SK-N-SH treated with all-trans-retinoic acid at 6 μM for 48 hours (cell line): Measurements from ENCODE around the gene AGO1.

ENCODE experiments used
- ATAC-seq: fragments of 200-7000 bp; cut with Tn5 transposase; 3 replicates; pipeline ENCODE4 v1.9.1; 2020; ENCODE audit warnings: mild to moderate bottlenecking, moderate library complexity
- ARNTL ChIP-seq: fragments of 450-650 bp; formaldehyde crosslinking; IDR thresholded peaks from 2 replicates; pipeline ENCODE4 v1.5.0; 2020; ENCODE audit warnings: low read depth, mild to moderate bottlenecking, moderate library complexity, borderline replicate concordance
- BACH2 ChIP-seq: fragments of 250-450 bp; sonication (Bioruptor Pico); IDR thresholded peaks from 2 replicates; pipeline ENCODE4 v1.9.0; 2021; ENCODE audit warnings: mild to moderate bottlenecking, borderline replicate concordance
- CSDC2 ChIP-seq: fragments of 250-450 bp; sonication (Bioruptor Pico); IDR thresholded peaks from 2 replicates; pipeline ENCODE4 v1.5.0; 2020; ENCODE audit warnings: mild to moderate bottlenecking, moderate library complexity
- ESRRG ChIP-seq: fragments of 250-450 bp; sonication (Bioruptor Pico); IDR thresholded peaks from 2 replicates; pipeline ENCODE4 v1.6.1; 2021; ENCODE audit warnings: mild to moderate bottlenecking
- GLIS3 ChIP-seq: fragments of 250-450 bp; sonication (Bioruptor Pico); IDR thresholded peaks from 2 replicates; pipeline ENCODE4 v1.5.0; 2020; ENCODE audit warnings: mild to moderate bottlenecking, moderate library complexity
- ISL1 ChIP-seq: fragments of 250-450 bp; sonication (Bioruptor Pico); IDR thresholded peaks from 2 replicates; pipeline ENCODE4 v2.1.2; 2022; ENCODE audit warnings: mild to moderate bottlenecking, moderate library complexity
- OSR1 ChIP-seq: fragments of 250-450 bp; sonication (Bioruptor Pico); IDR thresholded peaks from 2 replicates; pipeline ENCODE4 v1.8.0; 2022; ENCODE audit warnings: moderate library complexity, mild to moderate bottlenecking, inconsistent platforms
- PPARA ChIP-seq: fragments of 250-450 bp; sonication (Bioruptor Pico); IDR thresholded peaks from 2 replicates; pipeline ENCODE4 v1.5.0; 2020; ENCODE audit warnings: mild to moderate bottlenecking, borderline replicate concordance
- RARB ChIP-seq: fragments of 250-450 bp; sonication (Bioruptor Pico); IDR thresholded peaks from 2 replicates; pipeline ENCODE4 v1.8.0; 2021; ENCODE audit warnings: mild to moderate bottlenecking, moderate library complexity
- SNAI2 ChIP-seq: fragments of 250-450 bp; sonication (Bioruptor Pico); IDR thresholded peaks from 2 replicates; pipeline ENCODE4 v1.5.0; 2020; ENCODE audit warnings: mild to moderate bottlenecking, moderate library complexity
- TCF4 ChIP-seq: fragments of 250-450 bp; sonication (Bioruptor Pico); IDR thresholded peaks from 2 replicates; pipeline ENCODE4 v1.8.0; 2021; ENCODE audit warnings: mild to moderate bottlenecking, moderate library complexity, borderline replicate concordance
- TOX ChIP-seq: fragments of 250-450 bp; sonication (Bioruptor Pico); IDR thresholded peaks from 2 replicates; pipeline ENCODE4 v1.8.0; 2021; ENCODE audit warnings: mild to moderate bottlenecking, moderate library complexity, borderline replicate concordance
- ZC3H10 ChIP-seq: fragments of 250-450 bp; sonication (Bioruptor Pico); IDR thresholded peaks from 2 replicates; pipeline ENCODE4 v1.5.1; 2021; ENCODE audit warnings: mild to moderate bottlenecking, moderate library complexity
- ZFP3 ChIP-seq: fragments of 250-450 bp; sonication (Bioruptor Pico); IDR thresholded peaks from 2 replicates; pipeline ENCODE4 v1.5.0; 2020; ENCODE audit warnings: mild to moderate bottlenecking, moderate library complexity
- ZFP30 ChIP-seq: fragments of 450-650 bp; formaldehyde crosslinking; IDR thresholded peaks from 2 replicates; pipeline ENCODE4 v1.5.0; 2022; ENCODE audit warnings: mild to moderate bottlenecking, moderate library complexity
- ZNF565 ChIP-seq: fragments of 450-650 bp; formaldehyde crosslinking; conservative IDR thresholded peaks from 2 replicates; pipeline ENCODE4 v1.5.0; 2020; ENCODE audit warnings: low read depth, mild to moderate bottlenecking, moderate library complexity
- ZNF70 ChIP-seq: fragments of 450-650 bp; formaldehyde crosslinking; IDR thresholded peaks from 2 replicates; pipeline ENCODE4 v1.5.0; 2020; ENCODE audit warnings: mild to moderate bottlenecking, moderate library complexity
- ZNF8 ChIP-seq: fragments of 450-650 bp; formaldehyde crosslinking; IDR thresholded peaks from 2 replicates; pipeline ENCODE4 v1.5.0; 2020; ENCODE audit warnings: mild to moderate bottlenecking, moderate library complexity
- TF ChIP-seq, protein P1 (sequence below): fragments of 250-450 bp; sonication (Bioruptor Pico); IDR thresholded peaks from 2 replicates; pipeline ENCODE4 v1.8.0; 2021; ENCODE audit warnings: low read depth, mild to moderate bottlenecking, moderate library complexity, borderline replicate concordance
- TF ChIP-seq, protein P2 (sequence below): fragments of 250-450 bp; sonication (Bioruptor Pico); IDR thresholded peaks from 2 replicates; pipeline ENCODE4 v1.8.0; 2020; ENCODE audit warnings: mild to moderate bottlenecking, moderate library complexity, borderline replicate concordance
- TF ChIP-seq, protein P3 (sequence below): fragments of 250-450 bp; sonication (Bioruptor Pico); IDR thresholded peaks from 2 replicates; pipeline ENCODE4 v1.5.1; 2020; ENCODE audit warnings: low read depth, mild to moderate bottlenecking, moderate library complexity
- TF ChIP-seq, protein P4 (sequence below): fragments of 250-450 bp; sonication (Bioruptor Pico); IDR thresholded peaks from 2 replicates; pipeline ENCODE4 v1.5.0; 2020; ENCODE audit warnings: mild to moderate bottlenecking, moderate library complexity

AGO1 gene

DNA sequence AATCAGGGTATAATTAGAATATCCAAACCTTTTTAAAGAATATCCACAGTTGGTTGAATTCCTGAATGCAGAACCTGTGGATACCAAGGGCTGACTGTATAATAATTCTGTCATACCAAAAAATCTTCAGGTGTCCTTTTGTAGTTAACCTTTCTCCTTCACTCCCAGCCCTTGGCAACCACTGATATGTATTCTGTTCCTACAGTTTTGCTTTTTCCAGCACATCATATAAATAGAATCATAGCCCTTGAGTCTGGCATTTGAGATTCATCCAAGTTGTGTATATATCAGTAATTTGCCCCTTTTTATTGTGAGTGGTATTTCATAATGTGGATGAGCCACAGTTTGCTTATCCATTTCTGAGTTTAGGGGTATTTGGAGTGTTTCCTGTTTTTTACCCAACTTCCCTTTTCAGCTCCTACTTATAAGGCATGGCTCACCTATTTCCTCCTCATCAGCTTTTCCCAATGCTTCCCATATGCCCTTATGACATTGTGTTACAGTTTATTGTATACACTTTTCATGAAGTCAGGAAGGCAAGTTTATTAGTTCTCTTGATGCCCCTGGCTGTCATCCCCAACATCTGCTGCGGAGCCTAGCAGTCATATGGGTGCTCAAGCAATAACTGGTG is 35.0 kb upstream of the AGO1 start:
- no peak for TF ChIP-seq RARB (CRISPR knock-in tag)
- TF ChIP-seq ZNF565 (CRISPR knock-in tag), result no peak
- no peak for TF ChIP-seq ISL1 (CRISPR knock-in tag)
- TF ChIP-seq BACH2 (CRISPR knock-in tag), result no peak
- no peak for TF ChIP-seq ZFP30 (CRISPR knock-in tag)
- TF ChIP-seq, protein P1, sequence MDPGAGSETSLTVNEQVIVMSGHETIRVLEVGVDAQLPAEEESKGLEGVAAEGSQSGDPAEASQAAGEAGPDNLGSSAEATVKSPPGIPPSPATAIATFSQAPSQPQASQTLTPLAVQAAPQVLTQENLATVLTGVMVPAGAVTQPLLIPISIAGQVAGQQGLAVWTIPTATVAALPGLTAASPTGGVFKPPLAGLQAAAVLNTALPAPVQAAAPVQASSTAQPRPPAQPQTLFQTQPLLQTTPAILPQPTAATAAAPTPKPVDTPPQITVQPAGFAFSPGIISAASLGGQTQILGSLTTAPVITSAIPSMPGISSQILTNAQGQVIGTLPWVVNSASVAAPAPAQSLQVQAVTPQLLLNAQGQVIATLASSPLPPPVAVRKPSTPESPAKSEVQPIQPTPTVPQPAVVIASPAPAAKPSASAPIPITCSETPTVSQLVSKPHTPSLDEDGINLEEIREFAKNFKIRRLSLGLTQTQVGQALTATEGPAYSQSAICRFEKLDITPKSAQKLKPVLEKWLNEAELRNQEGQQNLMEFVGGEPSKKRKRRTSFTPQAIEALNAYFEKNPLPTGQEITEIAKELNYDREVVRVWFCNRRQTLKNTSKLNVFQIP (CRISPR knock-in tag), result no peak
- no peak for TF ChIP-seq TOX (CRISPR knock-in tag)
- no peak for TF ChIP-seq GLIS3 (CRISPR knock-in tag)
- TF ChIP-seq TCF4 (CRISPR knock-in tag), result no peak
- TF ChIP-seq, all 23 proteins: peak for 0
- no peak for ATAC-seq

DNA sequence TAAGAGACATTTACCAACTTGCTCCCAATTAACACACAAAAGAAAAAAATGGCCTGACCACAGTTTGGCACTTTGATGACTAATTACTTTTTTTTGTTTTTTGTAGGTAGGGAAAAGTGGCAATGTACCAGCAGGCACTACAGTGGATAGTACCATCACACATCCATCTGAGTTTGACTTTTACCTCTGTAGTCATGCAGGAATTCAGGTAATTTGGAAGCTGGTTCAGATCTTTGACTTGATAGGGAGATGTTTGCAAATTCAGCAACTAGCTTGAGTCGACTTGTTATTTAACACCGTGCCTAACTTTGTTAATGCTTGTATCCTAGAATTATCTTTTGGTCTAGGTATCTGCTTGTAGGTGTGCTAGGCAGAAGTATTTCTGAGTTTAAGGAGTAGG is 33.0 kb upstream of the AGO1 start:
- TF ChIP-seq ESRRG (CRISPR knock-in tag) (no peak), CSDC2 (CRISPR knock-in tag) (no peak), SNAI2 (no peak), ZFP3 (no peak)
- TF ChIP-seq, protein P2, sequence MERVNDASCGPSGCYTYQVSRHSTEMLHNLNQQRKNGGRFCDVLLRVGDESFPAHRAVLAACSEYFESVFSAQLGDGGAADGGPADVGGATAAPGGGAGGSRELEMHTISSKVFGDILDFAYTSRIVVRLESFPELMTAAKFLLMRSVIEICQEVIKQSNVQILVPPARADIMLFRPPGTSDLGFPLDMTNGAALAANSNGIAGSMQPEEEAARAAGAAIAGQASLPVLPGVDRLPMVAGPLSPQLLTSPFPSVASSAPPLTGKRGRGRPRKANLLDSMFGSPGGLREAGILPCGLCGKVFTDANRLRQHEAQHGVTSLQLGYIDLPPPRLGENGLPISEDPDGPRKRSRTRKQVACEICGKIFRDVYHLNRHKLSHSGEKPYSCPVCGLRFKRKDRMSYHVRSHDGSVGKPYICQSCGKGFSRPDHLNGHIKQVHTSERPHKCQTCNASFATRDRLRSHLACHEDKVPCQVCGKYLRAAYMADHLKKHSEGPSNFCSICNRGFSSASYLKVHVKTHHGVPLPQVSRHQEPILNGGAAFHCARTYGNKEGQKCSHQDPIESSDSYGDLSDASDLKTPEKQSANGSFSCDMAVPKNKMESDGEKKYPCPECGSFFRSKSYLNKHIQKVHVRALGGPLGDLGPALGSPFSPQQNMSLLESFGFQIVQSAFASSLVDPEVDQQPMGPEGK (CRISPR knock-in tag), result no peak
- no peak for ATAC-seq

DNA sequence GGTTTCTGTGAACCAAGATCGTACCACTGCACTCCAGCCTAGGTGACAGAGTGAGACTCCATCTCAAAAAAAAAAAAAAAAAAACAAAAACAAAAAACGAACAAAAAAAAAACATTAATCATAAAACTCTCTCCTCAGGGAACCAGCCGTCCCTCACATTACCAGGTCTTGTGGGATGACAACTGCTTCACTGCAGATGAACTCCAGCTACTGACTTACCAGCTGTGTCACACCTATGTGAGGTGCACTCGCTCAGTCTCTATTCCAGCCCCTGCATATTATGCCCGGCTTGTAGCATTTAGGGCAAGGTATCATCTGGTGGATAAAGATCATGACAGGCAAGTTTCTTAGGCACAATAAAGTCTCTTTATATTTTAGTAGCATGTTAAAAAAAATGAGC is 32.3 kb upstream of the AGO1 start:
- TF ChIP-seq, protein P3, sequence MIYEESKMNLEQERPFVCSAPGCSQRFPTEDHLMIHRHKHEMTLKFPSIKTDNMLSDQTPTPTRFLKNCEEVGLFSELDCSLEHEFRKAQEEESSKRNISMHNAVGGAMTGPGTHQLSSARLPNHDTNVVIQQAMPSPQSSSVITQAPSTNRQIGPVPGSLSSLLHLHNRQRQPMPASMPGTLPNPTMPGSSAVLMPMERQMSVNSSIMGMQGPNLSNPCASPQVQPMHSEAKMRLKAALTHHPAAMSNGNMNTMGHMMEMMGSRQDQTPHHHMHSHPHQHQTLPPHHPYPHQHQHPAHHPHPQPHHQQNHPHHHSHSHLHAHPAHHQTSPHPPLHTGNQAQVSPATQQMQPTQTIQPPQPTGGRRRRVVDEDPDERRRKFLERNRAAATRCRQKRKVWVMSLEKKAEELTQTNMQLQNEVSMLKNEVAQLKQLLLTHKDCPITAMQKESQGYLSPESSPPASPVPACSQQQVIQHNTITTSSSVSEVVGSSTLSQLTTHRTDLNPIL, result no peak
- TF ChIP-seq, protein P1 (CRISPR knock-in tag), result no peak
- TF ChIP-seq GLIS3 (CRISPR knock-in tag) (no peak), TOX (CRISPR knock-in tag) (no peak), PPARA (no peak), ZNF8 (CRISPR knock-in tag) (no peak), ZNF70 (CRISPR knock-in tag) (no peak), RARB (CRISPR knock-in tag) (no peak), ZC3H10 (CRISPR knock-in tag) (no peak), ZNF565 (CRISPR knock-in tag) (no peak), OSR1 (CRISPR knock-in tag) (no peak), ISL1 (CRISPR knock-in tag) (no peak), CSDC2 (CRISPR knock-in tag) (no peak), ZFP3 (no peak), ESRRG (CRISPR knock-in tag) (no peak), TCF4 (CRISPR knock-in tag) (no peak), ARNTL (CRISPR knock-in tag) (no peak), SNAI2 (no peak)
- TF ChIP-seq, protein P4, sequence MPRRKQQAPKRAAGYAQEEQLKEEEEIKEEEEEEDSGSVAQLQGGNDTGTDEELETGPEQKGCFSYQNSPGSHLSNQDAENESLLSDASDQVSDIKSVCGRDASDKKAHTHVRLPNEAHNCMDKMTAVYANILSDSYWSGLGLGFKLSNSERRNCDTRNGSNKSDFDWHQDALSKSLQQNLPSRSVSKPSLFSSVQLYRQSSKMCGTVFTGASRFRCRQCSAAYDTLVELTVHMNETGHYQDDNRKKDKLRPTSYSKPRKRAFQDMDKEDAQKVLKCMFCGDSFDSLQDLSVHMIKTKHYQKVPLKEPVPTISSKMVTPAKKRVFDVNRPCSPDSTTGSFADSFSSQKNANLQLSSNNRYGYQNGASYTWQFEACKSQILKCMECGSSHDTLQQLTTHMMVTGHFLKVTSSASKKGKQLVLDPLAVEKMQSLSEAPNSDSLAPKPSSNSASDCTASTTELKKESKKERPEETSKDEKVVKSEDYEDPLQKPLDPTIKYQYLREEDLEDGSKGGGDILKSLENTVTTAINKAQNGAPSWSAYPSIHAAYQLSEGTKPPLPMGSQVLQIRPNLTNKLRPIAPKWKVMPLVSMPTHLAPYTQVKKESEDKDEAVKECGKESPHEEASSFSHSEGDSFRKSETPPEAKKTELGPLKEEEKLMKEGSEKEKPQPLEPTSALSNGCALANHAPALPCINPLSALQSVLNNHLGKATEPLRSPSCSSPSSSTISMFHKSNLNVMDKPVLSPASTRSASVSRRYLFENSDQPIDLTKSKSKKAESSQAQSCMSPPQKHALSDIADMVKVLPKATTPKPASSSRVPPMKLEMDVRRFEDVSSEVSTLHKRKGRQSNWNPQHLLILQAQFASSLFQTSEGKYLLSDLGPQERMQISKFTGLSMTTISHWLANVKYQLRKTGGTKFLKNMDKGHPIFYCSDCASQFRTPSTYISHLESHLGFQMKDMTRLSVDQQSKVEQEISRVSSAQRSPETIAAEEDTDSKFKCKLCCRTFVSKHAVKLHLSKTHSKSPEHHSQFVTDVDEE, result no peak
- TF ChIP-seq, protein P2 (CRISPR knock-in tag), result no peak
- no peak for ATAC-seq
